Nephron progenitor cell (in vitro differentiated cells): ENCODE measurements around the gene ATP6V0A1.

Experiments used
- DNase-seq: peaks from one replicate; pipeline ENCODE4 v3.0.0; 2021
- H3K27ac Mint-ChIP-seq: 2 replicates; pipeline ENCODE4 v1.8.0; 2021; ENCODE audit warnings: mild to moderate bottlenecking, moderate library complexity, mixed read lengths
- H3K27me3 Mint-ChIP-seq: 2 replicates; pipeline ENCODE4 v1.8.0; 2021; ENCODE audit warnings: mild to moderate bottlenecking, low read depth, mixed read lengths; ENCODE audit not compliant: poor library complexity
- H3K36me3 Mint-ChIP-seq: 2 replicates; pipeline ENCODE4 v1.8.0; 2021; ENCODE audit warnings: low read depth, mixed read lengths
- H3K4me1 Mint-ChIP-seq: 2 replicates; pipeline ENCODE4 v1.8.0; 2021; ENCODE audit warnings: mixed read lengths
- H3K4me3 Mint-ChIP-seq: 2 replicates; pipeline ENCODE4 v1.8.0; 2021; ENCODE audit warnings: mild to moderate bottlenecking, moderate library complexity, mixed read lengths
- H3K9me3 Mint-ChIP-seq: 2 replicates; pipeline ENCODE4 v1.8.0; 2021; ENCODE audit warnings: mild to moderate bottlenecking, moderate library complexity, mixed read lengths
- TF ChIP-seq, protein P1 (sequence below): fragments of 200-600 bp; sonication (generic); IDR thresholded peaks from 2 replicates; pipeline ENCODE4 v1.5.0; 2021; ENCODE audit warnings: antibody characterized with exemption

The ATP6V0A1 gene

DNA sequence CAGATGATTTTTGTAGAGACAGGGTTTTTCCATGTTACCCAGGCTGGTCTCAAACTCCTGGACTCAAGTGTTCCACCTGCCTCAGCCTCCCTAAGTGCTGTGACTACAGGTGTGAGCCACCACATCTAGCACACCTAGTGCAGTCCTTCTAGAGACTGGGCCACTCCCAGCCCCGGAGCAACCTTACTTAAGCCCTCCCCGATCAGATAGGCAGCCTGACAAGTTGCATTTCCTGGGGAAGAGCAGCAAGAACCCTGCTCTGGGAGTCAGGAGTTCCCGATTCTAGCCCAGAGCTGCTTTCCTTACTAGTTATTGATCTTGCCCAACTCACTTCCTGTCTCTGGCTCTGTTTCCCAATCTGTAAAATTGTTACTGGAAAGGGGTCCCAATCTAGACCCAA lies 70.4 kb downstream of the ATP6V0A1 start:
- peaks cover 54% of the 10 kb centered on the region for H3K4me1 Mint-ChIP-seq
- H3K4me3 Mint-ChIP-seq, result no peak overlapping the region
- H3K36me3 Mint-ChIP-seq, result no peaks in the 10 kb centered on the region
- H3K27ac Mint-ChIP-seq, result no peak overlapping the region
- TF ChIP-seq, protein P1, sequence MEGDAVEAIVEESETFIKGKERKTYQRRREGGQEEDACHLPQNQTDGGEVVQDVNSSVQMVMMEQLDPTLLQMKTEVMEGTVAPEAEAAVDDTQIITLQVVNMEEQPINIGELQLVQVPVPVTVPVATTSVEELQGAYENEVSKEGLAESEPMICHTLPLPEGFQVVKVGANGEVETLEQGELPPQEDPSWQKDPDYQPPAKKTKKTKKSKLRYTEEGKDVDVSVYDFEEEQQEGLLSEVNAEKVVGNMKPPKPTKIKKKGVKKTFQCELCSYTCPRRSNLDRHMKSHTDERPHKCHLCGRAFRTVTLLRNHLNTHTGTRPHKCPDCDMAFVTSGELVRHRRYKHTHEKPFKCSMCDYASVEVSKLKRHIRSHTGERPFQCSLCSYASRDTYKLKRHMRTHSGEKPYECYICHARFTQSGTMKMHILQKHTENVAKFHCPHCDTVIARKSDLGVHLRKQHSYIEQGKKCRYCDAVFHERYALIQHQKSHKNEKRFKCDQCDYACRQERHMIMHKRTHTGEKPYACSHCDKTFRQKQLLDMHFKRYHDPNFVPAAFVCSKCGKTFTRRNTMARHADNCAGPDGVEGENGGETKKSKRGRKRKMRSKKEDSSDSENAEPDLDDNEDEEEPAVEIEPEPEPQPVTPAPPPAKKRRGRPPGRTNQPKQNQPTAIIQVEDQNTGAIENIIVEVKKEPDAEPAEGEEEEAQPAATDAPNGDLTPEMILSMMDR, result no peak
- DNase-seq, result no peak
- peaks cover 9% of the 10 kb centered on the region for H3K27me3 Mint-ChIP-seq
- no peaks in the 10 kb centered on the region for H3K9me3 Mint-ChIP-seq

DNA sequence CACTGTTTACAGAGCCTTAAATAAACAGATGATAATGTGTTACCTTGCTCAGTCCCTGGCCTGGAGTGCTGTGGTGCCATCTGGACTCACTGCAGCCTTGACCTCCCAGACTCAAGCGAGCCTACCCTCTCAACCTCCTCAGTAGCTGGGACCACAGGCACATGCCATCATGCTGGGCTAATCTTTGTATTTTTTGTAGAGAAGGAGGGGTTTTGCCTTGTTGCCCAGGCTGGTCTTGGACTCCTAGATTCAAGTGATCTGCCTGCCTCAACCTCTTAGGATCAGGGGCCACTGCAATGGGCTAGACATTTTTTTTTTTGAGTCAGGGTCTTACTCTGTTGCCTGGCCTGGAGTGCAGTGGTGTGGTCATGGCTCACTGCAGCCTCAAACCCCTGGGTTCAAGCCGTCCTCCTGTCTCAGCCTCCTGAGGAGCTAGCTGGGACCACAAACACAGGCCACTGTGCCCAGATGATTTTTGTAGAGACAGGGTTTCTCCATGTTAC lies 72.3 kb downstream of the ATP6V0A1 start:
- H3K9me3 Mint-ChIP-seq, result no peaks in the 10 kb centered on the region
- H3K27me3 Mint-ChIP-seq, result peaks cover 9% of the 10 kb centered on the region
- peak overlapping the region; percentile 81 for H3K27ac Mint-ChIP-seq
- H3K36me3 Mint-ChIP-seq, result no peaks in the 10 kb centered on the region
- H3K4me3 Mint-ChIP-seq, result no peak overlapping the region
- H3K4me1 Mint-ChIP-seq, result peaks cover 57% of the 10 kb centered on the region
- TF ChIP-seq, protein P1, result no peak
- no peak for DNase-seq

DNA sequence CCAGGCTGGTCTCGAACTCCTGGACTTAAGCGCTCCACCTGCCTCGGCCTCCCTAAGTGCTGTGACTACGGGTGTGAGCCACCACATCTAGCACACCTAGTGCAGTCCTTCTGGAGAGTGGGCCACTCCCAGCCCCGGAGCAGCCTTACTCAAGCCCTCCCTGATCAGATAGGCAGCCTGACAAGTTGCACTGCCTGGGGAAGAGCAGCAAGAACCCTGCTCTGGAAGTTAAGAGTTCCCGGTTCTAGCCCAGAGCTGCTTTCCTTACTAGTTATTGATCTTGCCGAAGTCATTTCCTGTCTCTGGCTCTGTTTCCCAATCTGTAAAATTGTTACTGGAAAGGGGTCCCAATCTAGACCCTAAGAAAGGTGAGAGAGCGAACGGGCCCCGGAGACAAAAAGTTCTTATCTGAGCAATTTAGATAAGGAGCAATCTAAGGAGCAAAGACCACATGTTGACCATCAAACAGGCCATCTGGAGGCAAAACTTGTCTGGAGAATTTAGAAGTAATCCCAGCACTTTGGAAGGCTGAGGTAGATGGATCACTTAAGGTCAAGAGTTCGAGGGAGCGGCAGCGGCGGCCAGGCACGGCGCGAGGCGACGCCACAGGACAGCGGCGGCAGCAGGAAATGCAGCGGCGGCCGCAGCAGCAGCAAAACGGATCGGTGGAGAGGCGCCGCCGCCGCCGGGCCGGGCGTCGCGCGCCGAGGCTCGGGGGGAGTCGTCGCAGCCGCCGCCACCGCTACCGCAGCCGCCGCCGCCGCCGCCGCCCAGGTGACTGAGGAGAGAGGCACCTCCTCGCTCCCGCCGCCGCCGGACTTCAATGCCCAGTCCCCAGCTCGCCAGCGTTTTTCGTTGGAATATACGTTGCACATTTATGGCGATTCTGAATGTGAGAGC lies 73.0 kb downstream of the ATP6V0A1 start:
- Mint-ChIP-seq H3K9me3 (no peaks in the 10 kb centered on the region), H3K27ac (peak overlapping the region; percentile 81), H3K4me3 (peak overlapping the region; percentile 75), H3K27me3 (peaks cover 9% of the 10 kb centered on the region), H3K4me1 (peaks cover 56% of the 10 kb centered on the region), H3K36me3 (no peaks in the 10 kb centered on the region)
- TF ChIP-seq, protein P1, result no peak
- peak; percentile 75 for DNase-seq

DNA sequence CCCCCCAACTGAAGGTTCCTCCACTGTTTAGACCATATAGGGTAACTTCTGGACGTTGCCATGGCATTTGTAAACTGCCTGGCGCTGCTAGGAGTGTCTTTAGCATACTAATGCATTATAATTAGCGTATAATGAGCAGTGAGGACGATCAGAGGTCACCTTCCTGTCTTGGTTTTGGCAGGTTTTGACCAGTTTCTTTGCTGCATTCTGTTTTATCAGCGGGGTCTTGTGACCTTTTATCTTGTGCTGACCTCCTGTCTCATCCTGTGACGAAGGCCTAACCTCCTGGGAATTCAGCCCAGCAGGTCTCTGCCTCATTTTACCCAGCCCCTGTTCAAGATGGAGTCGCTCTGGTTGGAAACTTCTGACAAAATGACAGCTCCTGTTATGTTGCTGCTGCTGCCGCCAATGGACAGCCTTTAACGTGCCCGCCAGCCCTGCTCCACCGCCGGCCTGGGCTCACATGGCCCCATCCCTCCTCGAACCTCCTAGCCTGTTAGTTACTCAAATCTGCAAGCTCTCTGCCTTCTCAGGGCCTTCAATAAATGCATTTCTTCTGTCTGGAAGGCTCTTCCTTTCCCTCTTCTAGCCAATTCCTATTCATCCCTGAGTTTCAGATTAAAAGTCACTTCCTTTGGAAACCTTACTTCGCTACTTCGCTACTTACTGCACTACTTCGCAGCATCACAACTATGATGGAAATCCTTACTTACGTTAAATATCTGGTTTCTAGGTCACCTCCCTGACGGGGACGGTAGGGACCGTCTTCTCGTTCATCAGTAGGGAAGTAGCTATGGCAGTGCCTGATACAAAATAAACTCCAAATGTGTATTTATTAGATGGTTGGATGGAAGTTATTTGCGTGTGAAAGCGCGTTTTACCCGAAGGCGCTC lies 76.7 kb downstream of the ATP6V0A1 start:
- peaks cover 56% of the 10 kb centered on the region for H3K4me1 Mint-ChIP-seq
- H3K36me3 Mint-ChIP-seq, result peaks cover 12% of the 10 kb centered on the region
- peaks cover 12% of the 10 kb centered on the region for H3K27me3 Mint-ChIP-seq
- H3K4me3 Mint-ChIP-seq, result peak overlapping the region; percentile 75
- H3K27ac Mint-ChIP-seq, result peak overlapping the region; percentile 39
- no peaks in the 10 kb centered on the region for H3K9me3 Mint-ChIP-seq
- TF ChIP-seq, protein P1, result no peak
- no peak for DNase-seq

DNA sequence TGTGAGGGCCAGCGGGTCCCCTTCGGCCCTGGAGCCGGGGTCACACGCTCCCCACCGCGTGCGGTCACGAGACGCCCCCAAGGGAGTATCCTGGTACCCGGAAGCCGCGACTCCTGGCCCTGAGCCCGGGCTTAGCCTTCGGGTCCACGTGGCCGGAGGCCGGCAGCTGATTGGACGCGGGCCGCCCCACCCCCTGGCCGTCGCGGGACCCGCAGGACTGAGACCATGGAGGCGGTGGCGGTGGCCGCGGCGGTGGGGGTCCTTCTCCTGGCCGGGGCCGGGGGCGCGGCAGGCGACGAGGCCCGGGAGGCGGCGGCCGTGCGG lies 77.3 kb downstream of the ATP6V0A1 start, which contains the start of gene NAGLU:
TSS of gene NAGLU (plus strand) at position 194 of the 324 bp plus-strand sequence. CDS start at position 226, 32 bp downstream.
- peaks cover 53% of the 10 kb centered on the region for H3K4me1 Mint-ChIP-seq
- TF ChIP-seq, protein P1, result no peak
- H3K9me3 Mint-ChIP-seq, result no peaks in the 10 kb centered on the region
- H3K27me3 Mint-ChIP-seq, result peaks cover 12% of the 10 kb centered on the region
- H3K27ac Mint-ChIP-seq, result peak within 1 kb of the TSS; percentile 89
- peaks cover 12% of the 10 kb centered on the region for H3K36me3 Mint-ChIP-seq
- peak; percentile 89 for DNase-seq
- H3K4me3 Mint-ChIP-seq, result peak within 1 kb of the TSS; percentile 85
